Measurements from ENCODE around the gene KRTAP4-2. TPM values are rescaled to one million over a fixed set of nuclear protein-coding genes. Genes with fewer than 3 reads are reported as not detected.

Gene KRTAP4-2
- total and polyA plus RNA-seq, 9 of the 15 experiments (the other 6 are each of a cell fraction or from before 2014, with no cell fraction given) = not detected

Small RNA genes within 50 kb of the gene (small RNA-seq; reads per million reads assigned to genes)
- gene KRTAP4-17P = not detected

Other genes with a start within 250 kb of the KRTAP4-2 start
Only the 7 nearest of the 41 such genes appear.
- gene KRTAP4-6, start 37.7 kb downstream of the KRTAP4-2 start, total RNA-seq (2014; rRNA removed) = not detected in 2 replicates
- not detected in 2 replicates for gene KRTAP4-6, start 37.7 kb downstream of the KRTAP4-2 start, total RNA-seq (2014; rRNA removed; fragmentation: Illumina TruSeq; extraction: Trizol)
- gene KRTAP4-6, start 37.7 kb downstream of the KRTAP4-2 start, total RNA-seq (2015; rRNA removed; fragmentation: Illumina TruSeq; extraction: Trizol) = not detected in 2 replicates
- not detected in 2 replicates for gene KRTAP4-6, start 37.7 kb downstream of the KRTAP4-2 start, total RNA-seq (2021)
- gene KRTAP4-6, start 37.7 kb downstream of the KRTAP4-2 start, polyA plus RNA-seq (2011; rRNA removed) = not detected in 2 replicates
- gene KRTAP4-6, start 37.7 kb downstream of the KRTAP4-2 start, polyA plus RNA-seq (2014; fragmentation: Illumina TruSeq; extraction: Trizol) = not detected in 2 replicates
- gene KRTAP4-6, start 37.7 kb downstream of the KRTAP4-2 start, polyA plus RNA-seq (2014; fragmentation: Nextera tagmentation; extraction: Ambion mirVana) = not detected
- not detected in 2 replicates for gene KRTAP4-6, start 37.7 kb downstream of the KRTAP4-2 start, polyA plus RNA-seq (2014; rRNA removed)
- not detected in 2 replicates for gene KRTAP4-5, start 28.4 kb downstream of the KRTAP4-2 start, total RNA-seq (2014; rRNA removed)
- not detected in 2 replicates for gene KRTAP4-5, start 28.4 kb downstream of the KRTAP4-2 start, total RNA-seq (2014; rRNA removed; fragmentation: Illumina TruSeq; extraction: Trizol)
- not detected in 2 replicates for gene KRTAP4-5, start 28.4 kb downstream of the KRTAP4-2 start, total RNA-seq (2015; rRNA removed; fragmentation: Illumina TruSeq; extraction: Trizol)
- not detected in 2 replicates for gene KRTAP4-5, start 28.4 kb downstream of the KRTAP4-2 start, total RNA-seq (2021)
- gene KRTAP4-5, start 28.4 kb downstream of the KRTAP4-2 start, polyA plus RNA-seq (2011; rRNA removed) = not detected in 2 replicates
- gene KRTAP4-5, start 28.4 kb downstream of the KRTAP4-2 start, polyA plus RNA-seq (2014; fragmentation: Illumina TruSeq; extraction: Trizol) = not detected in 2 replicates
- gene KRTAP4-5, start 28.4 kb downstream of the KRTAP4-2 start, polyA plus RNA-seq (2014; fragmentation: Nextera tagmentation; extraction: Ambion mirVana) = not detected
- gene KRTAP4-5, start 28.4 kb downstream of the KRTAP4-2 start, polyA plus RNA-seq (2014; rRNA removed) = not detected in 2 replicates
- gene KRTAP4-4, start 17.5 kb downstream of the KRTAP4-2 start, total RNA-seq (2014; rRNA removed) = not detected in 2 replicates
- gene KRTAP4-4, start 17.5 kb downstream of the KRTAP4-2 start, total RNA-seq (2014; rRNA removed; fragmentation: Illumina TruSeq; extraction: Trizol) = not detected in 2 replicates
- gene KRTAP4-4, start 17.5 kb downstream of the KRTAP4-2 start, total RNA-seq (2015; rRNA removed; fragmentation: Illumina TruSeq; extraction: Trizol) = not detected in 2 replicates
- not detected in 2 replicates for gene KRTAP4-4, start 17.5 kb downstream of the KRTAP4-2 start, total RNA-seq (2021)
- not detected in 2 replicates for gene KRTAP4-4, start 17.5 kb downstream of the KRTAP4-2 start, polyA plus RNA-seq (2011; rRNA removed)
- not detected in 2 replicates for gene KRTAP4-4, start 17.5 kb downstream of the KRTAP4-2 start, polyA plus RNA-seq (2014; fragmentation: Illumina TruSeq; extraction: Trizol)
- not detected for gene KRTAP4-4, start 17.5 kb downstream of the KRTAP4-2 start, polyA plus RNA-seq (2014; fragmentation: Nextera tagmentation; extraction: Ambion mirVana)
- not detected in 2 replicates for gene KRTAP4-4, start 17.5 kb downstream of the KRTAP4-2 start, polyA plus RNA-seq (2014; rRNA removed)
- not detected in 2 replicates for gene KRTAP4-3, start 10.0 kb downstream of the KRTAP4-2 start, total RNA-seq (2014; rRNA removed)
- gene KRTAP4-3, start 10.0 kb downstream of the KRTAP4-2 start, total RNA-seq (2014; rRNA removed; fragmentation: Illumina TruSeq; extraction: Trizol) = not detected in 2 replicates
- gene KRTAP4-3, start 10.0 kb downstream of the KRTAP4-2 start, total RNA-seq (2015; rRNA removed; fragmentation: Illumina TruSeq; extraction: Trizol) = not detected in 2 replicates
- not detected in 2 replicates for gene KRTAP4-3, start 10.0 kb downstream of the KRTAP4-2 start, total RNA-seq (2021)
- not detected in 2 replicates for gene KRTAP4-3, start 10.0 kb downstream of the KRTAP4-2 start, polyA plus RNA-seq (2011; rRNA removed)
- gene KRTAP4-3, start 10.0 kb downstream of the KRTAP4-2 start, polyA plus RNA-seq (2014; fragmentation: Illumina TruSeq; extraction: Trizol) = not detected in 2 replicates
- not detected for gene KRTAP4-3, start 10.0 kb downstream of the KRTAP4-2 start, polyA plus RNA-seq (2014; fragmentation: Nextera tagmentation; extraction: Ambion mirVana)
- not detected in 2 replicates for gene KRTAP4-3, start 10.0 kb downstream of the KRTAP4-2 start, polyA plus RNA-seq (2014; rRNA removed)
- not detected in 2 replicates for gene KRTAP4-1, start 6.7 kb upstream of the KRTAP4-2 start, total RNA-seq (2014; rRNA removed)
- gene KRTAP4-1, start 6.7 kb upstream of the KRTAP4-2 start, total RNA-seq (2014; rRNA removed; fragmentation: Illumina TruSeq; extraction: Trizol) = not detected in 2 replicates
- not detected in 2 replicates for gene KRTAP4-1, start 6.7 kb upstream of the KRTAP4-2 start, total RNA-seq (2015; rRNA removed; fragmentation: Illumina TruSeq; extraction: Trizol)
- gene KRTAP4-1, start 6.7 kb upstream of the KRTAP4-2 start, total RNA-seq (2021) = not detected in 2 replicates
- not detected in 2 replicates for gene KRTAP4-1, start 6.7 kb upstream of the KRTAP4-2 start, polyA plus RNA-seq (2011; rRNA removed)
- gene KRTAP4-1, start 6.7 kb upstream of the KRTAP4-2 start, polyA plus RNA-seq (2014; fragmentation: Illumina TruSeq; extraction: Trizol) = not detected in 2 replicates
- gene KRTAP4-1, start 6.7 kb upstream of the KRTAP4-2 start, polyA plus RNA-seq (2014; fragmentation: Nextera tagmentation; extraction: Ambion mirVana) = not detected
- 0.09 TPM in 1 of 2 replicates, not detected in the other for gene KRTAP4-1, start 6.7 kb upstream of the KRTAP4-2 start, polyA plus RNA-seq (2014; rRNA removed)
- gene KRTAP9-1, start 11.7 kb upstream of the KRTAP4-2 start, total RNA-seq (2014; rRNA removed) = not detected in 2 replicates
- gene KRTAP9-1, start 11.7 kb upstream of the KRTAP4-2 start, total RNA-seq (2014; rRNA removed; fragmentation: Illumina TruSeq; extraction: Trizol) = not detected in 2 replicates
- not detected in 2 replicates for gene KRTAP9-1, start 11.7 kb upstream of the KRTAP4-2 start, total RNA-seq (2015; rRNA removed; fragmentation: Illumina TruSeq; extraction: Trizol)
- not detected in 2 replicates for gene KRTAP9-1, start 11.7 kb upstream of the KRTAP4-2 start, total RNA-seq (2021)
- not detected in 2 replicates for gene KRTAP9-1, start 11.7 kb upstream of the KRTAP4-2 start, polyA plus RNA-seq (2011; rRNA removed)
- gene KRTAP9-1, start 11.7 kb upstream of the KRTAP4-2 start, polyA plus RNA-seq (2014; fragmentation: Illumina TruSeq; extraction: Trizol) = not detected in 2 replicates
- gene KRTAP9-1, start 11.7 kb upstream of the KRTAP4-2 start, polyA plus RNA-seq (2014; fragmentation: Nextera tagmentation; extraction: Ambion mirVana) = not detected
- not detected in 2 replicates for gene KRTAP9-1, start 11.7 kb upstream of the KRTAP4-2 start, polyA plus RNA-seq (2014; rRNA removed)
- gene KRTAP9-2, start 48.4 kb upstream of the KRTAP4-2 start, total RNA-seq (2014; rRNA removed) = not detected in 2 replicates
- not detected in 2 replicates for gene KRTAP9-2, start 48.4 kb upstream of the KRTAP4-2 start, total RNA-seq (2014; rRNA removed; fragmentation: Illumina TruSeq; extraction: Trizol)
- not detected in 2 replicates for gene KRTAP9-2, start 48.4 kb upstream of the KRTAP4-2 start, total RNA-seq (2015; rRNA removed; fragmentation: Illumina TruSeq; extraction: Trizol)
- gene KRTAP9-2, start 48.4 kb upstream of the KRTAP4-2 start, total RNA-seq (2021) = not detected in 2 replicates
- gene KRTAP9-2, start 48.4 kb upstream of the KRTAP4-2 start, polyA plus RNA-seq (2011; rRNA removed) = not detected in 2 replicates
- gene KRTAP9-2, start 48.4 kb upstream of the KRTAP4-2 start, polyA plus RNA-seq (2014; fragmentation: Illumina TruSeq; extraction: Trizol) = not detected in 2 replicates
- not detected for gene KRTAP9-2, start 48.4 kb upstream of the KRTAP4-2 start, polyA plus RNA-seq (2014; fragmentation: Nextera tagmentation; extraction: Ambion mirVana)
- gene KRTAP9-2, start 48.4 kb upstream of the KRTAP4-2 start, polyA plus RNA-seq (2014; rRNA removed) = not detected in 2 replicates